ENCODE results near the gene IGHMBP2. TPM values are rescaled to one million over a fixed set of nuclear protein-coding genes. Genes with fewer than 3 reads are reported as not detected.

IGHMBP2 gene
- total RNA-seq, 3 donors from 2014 or later = 9.8 to 18.4 (median 13.6) TPM

DNA sequence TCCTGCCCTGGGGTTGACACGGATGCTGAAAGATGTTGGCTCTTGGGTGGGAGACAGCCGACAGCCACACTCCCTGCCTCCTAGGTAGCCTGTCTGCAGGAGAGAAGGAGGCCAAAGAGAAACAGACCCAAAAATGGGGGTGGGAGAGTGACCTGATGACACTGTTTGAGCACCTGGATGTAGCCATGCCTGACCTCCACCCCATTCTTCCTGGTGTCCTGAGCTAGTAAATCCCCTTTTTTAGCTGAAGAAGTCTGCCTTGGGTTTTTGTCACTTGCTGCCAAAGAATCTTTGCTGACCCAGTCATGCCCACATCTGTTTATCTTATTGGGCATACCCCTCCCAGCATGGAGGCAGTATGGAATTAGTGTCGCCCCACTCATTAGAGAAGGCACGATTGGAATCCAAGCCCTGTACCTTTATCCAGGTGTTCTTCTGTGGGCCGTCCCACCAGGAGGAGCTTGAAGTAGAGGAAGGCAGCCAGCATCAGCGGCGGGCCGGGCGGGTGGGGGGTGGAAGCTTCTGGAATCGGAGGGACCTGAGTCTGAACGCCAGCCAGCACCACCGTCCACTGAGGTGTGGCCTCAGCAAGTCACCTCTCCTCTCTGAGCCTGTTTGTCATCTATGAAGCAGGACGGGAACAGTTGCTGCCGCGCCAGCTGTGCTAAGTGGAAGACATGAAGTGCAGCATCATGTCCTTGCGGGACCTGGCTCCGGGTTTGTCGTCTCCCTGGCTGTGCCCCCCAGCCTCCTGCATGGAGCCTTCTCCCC lies 37.8 kb downstream of the IGHMBP2 start:
- Histone ChIP-seq H3K4me3 (no peak overlapping the region), H3K27me3 (no peaks in the 10 kb centered on the region)
- intact Hi-C loops (cut with DNase I; ENCODE audit: low total_unique reads) = no loop called here

DNA sequence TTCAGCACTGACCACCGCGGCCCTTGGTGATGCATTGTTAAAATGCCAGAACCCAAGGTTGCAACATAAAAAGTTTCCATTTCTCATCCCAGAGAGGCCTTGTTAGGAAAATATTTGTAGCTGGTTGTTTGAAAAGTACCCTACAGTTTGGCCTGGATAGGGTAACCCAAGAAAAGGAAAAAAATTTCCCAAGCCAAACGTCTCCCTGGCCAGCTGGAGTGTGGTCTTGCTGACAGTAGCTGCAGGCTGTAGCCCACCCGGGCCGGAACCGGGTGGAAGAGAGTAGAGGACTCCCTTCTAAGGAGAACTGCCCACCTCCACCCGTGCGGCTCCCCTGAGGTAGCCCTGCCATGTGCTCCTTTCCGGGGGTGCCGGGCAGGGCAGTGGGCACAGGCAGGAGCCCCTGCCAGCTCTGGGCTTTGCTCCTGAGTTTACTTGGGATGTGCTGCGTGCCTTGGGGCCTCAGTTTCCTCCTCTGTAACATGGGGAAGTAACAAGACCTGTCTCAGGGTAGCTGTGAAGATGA lies 38.5 kb downstream of the IGHMBP2 start:
- H3K27me3 ChIP-seq = no peaks in the 10 kb centered on the region
- H3K27ac ChIP-seq = peak overlapping the region; percentile 72 to 90
- no peak for TF ChIP-seq POLR2A (IDR thresholded peaks at IDR 0.05)
- TF ChIP-seq, protein P1, sequence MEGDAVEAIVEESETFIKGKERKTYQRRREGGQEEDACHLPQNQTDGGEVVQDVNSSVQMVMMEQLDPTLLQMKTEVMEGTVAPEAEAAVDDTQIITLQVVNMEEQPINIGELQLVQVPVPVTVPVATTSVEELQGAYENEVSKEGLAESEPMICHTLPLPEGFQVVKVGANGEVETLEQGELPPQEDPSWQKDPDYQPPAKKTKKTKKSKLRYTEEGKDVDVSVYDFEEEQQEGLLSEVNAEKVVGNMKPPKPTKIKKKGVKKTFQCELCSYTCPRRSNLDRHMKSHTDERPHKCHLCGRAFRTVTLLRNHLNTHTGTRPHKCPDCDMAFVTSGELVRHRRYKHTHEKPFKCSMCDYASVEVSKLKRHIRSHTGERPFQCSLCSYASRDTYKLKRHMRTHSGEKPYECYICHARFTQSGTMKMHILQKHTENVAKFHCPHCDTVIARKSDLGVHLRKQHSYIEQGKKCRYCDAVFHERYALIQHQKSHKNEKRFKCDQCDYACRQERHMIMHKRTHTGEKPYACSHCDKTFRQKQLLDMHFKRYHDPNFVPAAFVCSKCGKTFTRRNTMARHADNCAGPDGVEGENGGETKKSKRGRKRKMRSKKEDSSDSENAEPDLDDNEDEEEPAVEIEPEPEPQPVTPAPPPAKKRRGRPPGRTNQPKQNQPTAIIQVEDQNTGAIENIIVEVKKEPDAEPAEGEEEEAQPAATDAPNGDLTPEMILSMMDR (IDR thresholded peaks at IDR 0.05) = no peak
- TF ChIP-seq POLR2AphosphoS5 (IDR thresholded peaks at IDR 0.05) = no peak
- no peaks in the 10 kb centered on the region for H3K9me3 ChIP-seq
- no peak for DNase-seq (ENCODE audit: low spot score in 2 of 2)
- no peak overlapping the region for H3K4me3 ChIP-seq
- H3K4me1 ChIP-seq = no peaks in the 10 kb centered on the region
- intact Hi-C loops (cut with DNase I; ENCODE audit: low total_unique reads) = no loop called here
- H3K36me3 ChIP-seq = no peaks in the 10 kb centered on the region

More for the DNA sequence above, 37.8 kb downstream of the IGHMBP2 start:
- Histone ChIP-seq H3K4me1 (no peaks in the 10 kb centered on the region), H3K27ac (peak overlapping the region; percentile 72 to 90), H3K9me3 (no peaks in the 10 kb centered on the region), H3K36me3 (no peaks in the 10 kb centered on the region)
- peak; percentile 54 to 61 for DNase-seq (ENCODE audit: low spot score in 2 of 2)
- TF ChIP-seq POLR2AphosphoS5 (IDR thresholded peaks at IDR 0.05) (no peak), POLR2A (IDR thresholded peaks at IDR 0.05) (no peak)
- TF ChIP-seq, protein P1 (IDR thresholded peaks at IDR 0.05) = no peak

DNA sequence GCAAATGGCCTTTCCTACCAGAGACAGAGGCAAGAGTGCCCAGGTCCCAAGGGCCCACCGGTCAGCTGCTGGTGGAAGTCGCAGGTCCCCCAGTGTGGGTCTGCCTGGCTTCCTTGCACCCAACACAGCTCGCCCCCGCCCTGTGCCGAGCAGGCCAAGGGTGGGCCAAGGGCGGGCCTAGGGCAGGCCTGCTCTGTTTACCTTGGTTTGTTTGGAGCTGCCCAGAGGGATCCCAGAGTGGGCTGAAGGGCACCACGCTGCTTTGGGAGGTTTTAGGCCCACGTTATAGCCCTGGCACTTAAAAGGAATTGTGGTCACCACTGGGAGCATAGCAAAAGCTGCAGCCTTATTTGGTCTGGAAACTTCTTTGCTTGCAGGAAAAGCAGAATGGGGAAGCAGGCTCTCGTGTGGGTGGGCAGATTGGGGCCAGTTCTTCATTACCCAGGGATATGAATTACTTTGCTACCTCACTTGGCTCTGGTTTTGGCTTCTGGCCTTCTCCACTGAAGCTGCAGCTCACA lies 39.1 kb downstream of the IGHMBP2 start:
- no peak overlapping the region for H3K4me3 ChIP-seq
- H3K9me3 ChIP-seq = no peaks in the 10 kb centered on the region
- no peaks in the 10 kb centered on the region for H3K36me3 ChIP-seq
- no peaks in the 10 kb centered on the region for H3K27me3 ChIP-seq
- DNase-seq (ENCODE audit: low spot score in 2 of 2) = peak in 1 of 2 donors; percentile 76
- TF ChIP-seq, protein P1 (IDR thresholded peaks at IDR 0.05) = no peak
- no peak for TF ChIP-seq POLR2A (IDR thresholded peaks at IDR 0.05)
- TF ChIP-seq POLR2AphosphoS5 (IDR thresholded peaks at IDR 0.05) = no peak
- H3K4me1 ChIP-seq = no peaks in the 10 kb centered on the region
- peak overlapping the region; percentile 72 to 90 for H3K27ac ChIP-seq
- intact Hi-C loops (cut with DNase I; ENCODE audit: low total_unique reads) = no loop called here

DNA sequence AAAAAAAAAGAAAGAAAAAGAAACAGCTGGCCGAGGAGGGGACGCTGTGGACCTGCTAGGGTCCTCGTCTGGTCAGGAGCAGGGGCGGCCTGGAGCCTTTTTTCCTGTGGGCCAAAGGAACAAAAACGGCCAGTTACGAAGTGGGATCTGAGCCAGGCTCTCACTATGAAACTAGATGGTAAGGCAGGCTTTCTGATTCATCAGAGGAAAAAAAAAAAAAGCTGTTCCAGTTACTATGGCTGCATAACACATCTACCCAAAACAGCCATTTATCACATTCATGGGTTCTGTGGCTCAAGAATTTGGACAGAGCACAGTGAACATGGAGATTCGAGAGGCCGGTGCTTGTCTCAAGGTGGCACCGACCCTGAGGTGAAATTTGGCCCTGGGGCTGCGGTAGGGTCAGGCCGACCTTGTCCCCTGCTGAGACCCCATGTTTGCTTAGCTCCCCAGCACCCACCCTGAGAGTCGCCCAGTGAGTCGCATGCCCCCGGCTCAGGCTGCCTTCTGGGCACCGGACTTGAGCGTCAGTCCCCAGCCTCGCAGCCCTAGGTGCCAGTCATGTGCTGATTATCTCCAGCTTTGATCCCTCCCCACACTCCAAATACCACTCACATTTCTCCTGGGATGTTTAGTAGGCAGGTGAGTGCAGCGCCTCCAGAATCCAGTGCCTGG lies 42.9 kb downstream of the IGHMBP2 start:
- Histone ChIP-seq H3K4me1 (no peaks in the 10 kb centered on the region), H3K36me3 (no peaks in the 10 kb centered on the region), H3K27me3 (no peaks in the 10 kb centered on the region), H3K9me3 (no peaks in the 10 kb centered on the region), H3K27ac (peak overlapping the region; percentile 54 to 66), H3K4me3 (no peak overlapping the region)
- DNase-seq (ENCODE audit: low spot score in 2 of 2) = no peak
- intact Hi-C loops (cut with DNase I; ENCODE audit: low total_unique reads) = no loop called here
- TF ChIP-seq, protein P1 (IDR thresholded peaks at IDR 0.05) = no peak
- TF ChIP-seq POLR2AphosphoS5 (IDR thresholded peaks at IDR 0.05) = no peak
- no peak for TF ChIP-seq POLR2A (IDR thresholded peaks at IDR 0.05)

DNA sequence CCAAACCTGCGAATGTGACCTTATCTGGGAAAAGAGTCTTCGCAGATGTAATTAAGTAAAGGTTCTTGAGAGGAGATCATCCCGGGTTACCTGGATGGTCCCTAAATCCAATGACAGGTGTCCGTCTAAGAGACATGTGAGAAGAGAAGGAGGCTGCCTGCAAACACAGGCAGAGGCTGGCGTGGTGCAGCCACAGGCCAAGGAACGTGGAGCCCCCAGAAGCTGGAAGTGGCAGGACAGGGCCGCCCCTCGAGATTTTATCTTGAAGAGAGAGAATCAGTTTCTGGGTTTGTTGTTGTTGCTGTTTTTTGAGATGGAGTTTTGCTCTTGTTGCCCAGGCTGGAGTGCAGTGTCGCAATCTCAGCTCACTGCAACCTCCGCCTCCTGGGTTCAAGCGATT lies 43.5 kb downstream of the IGHMBP2 start:
- intact Hi-C loops (cut with DNase I; ENCODE audit: low total_unique reads) = no loop called here
- Histone ChIP-seq H3K27me3 (no peaks in the 10 kb centered on the region), H3K27ac (no peak overlapping the region)

More for the DNA sequence above, 43.5 kb downstream of the IGHMBP2 start:
- no peaks in the 10 kb centered on the region for H3K36me3 ChIP-seq
- DNase-seq (ENCODE audit: low spot score in 2 of 2) = no peak
- H3K9me3 ChIP-seq = no peaks in the 10 kb centered on the region
- no peaks in the 10 kb centered on the region for H3K4me1 ChIP-seq
- no peak for TF ChIP-seq POLR2AphosphoS5 (IDR thresholded peaks at IDR 0.05)
- no peak for TF ChIP-seq POLR2A (IDR thresholded peaks at IDR 0.05)
- TF ChIP-seq, protein P1 (IDR thresholded peaks at IDR 0.05) = no peak
- H3K4me3 ChIP-seq = no peak overlapping the region
